T-helper 1 cell treated with Interleukin-12 subunit alpha and Interleukin-12 subunit beta and Interleukin-4 antibody, amounts not matched to agents 30 ng/mL and 1 ng/mL, for 36 hours (primary cell): ENCODE results near the gene CDC42. TPM values are rescaled to one million over a fixed set of nuclear protein-coding genes. Genes with fewer than 3 reads are reported as not detected.
"Not testable (repeated sequence)": the region's sequence is repeated elsewhere in the genome, so short reads cannot be mapped to it uniquely, and the experiment has no call there.

Experiments used
- intact Hi-C: fragments of 100-400 bp; cut with micrococcal nuclease; formaldehyde crosslinking; loops from one replicate; pipeline ENCODE4 v1.15.1; 2024
- total RNA-seq: library from RNA; stranded (reverse); gene quantifications from 2 replicates; pipeline ENCODE4 v1.2.3, GENCODE V29; 2022

Gene CDC42
- 412 and 419 TPM in 2 replicates for total RNA-seq

DNA sequence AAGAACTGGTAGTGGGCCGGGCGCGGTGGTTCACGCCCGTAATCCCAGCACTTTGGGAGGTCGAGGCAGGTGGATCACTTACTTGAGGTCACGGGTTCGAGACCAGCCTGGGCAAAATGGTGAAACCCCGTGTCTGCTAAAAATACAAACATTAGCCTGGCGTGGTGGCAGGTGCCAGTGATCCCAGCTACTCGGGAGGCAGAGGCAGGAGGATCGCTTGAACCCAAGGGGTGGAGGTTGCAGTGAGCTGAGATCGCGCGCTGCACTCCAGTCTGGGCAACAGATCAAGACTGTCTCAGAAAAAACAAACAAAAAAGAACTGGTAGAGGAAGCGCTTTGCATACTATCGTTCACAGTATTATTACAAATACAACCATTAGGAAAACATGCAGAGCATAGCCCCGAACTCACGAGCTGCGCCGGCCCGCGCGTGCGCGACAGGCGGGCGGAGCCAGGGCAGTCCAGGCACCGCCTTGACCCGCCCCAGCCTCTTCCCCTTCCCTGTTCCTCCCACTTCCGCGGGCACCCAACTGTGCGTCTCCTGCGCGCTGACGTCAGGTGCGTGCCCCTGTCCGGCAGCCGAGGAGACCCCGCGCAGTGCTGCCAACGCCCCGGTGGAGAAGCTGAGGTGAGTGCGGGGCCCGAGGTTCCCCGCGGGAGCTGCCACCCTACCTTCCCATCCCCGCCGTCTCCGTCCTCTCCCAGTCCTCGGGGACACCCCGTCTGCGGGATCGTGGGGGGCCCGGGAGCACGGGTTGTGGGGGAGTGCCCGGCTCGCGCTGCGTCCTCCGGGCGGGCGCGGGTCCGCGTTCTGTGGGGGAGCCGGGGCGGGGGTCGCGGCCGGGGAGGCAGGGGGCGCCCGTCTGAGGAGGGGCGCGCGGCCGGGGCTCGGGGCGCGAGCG lies at the start of gene CDC42:
CDC42 (plus strand) TSS at position 595 of the 902 bp plus-strand sequence. CDS start 25,770 bp downstream, outside the sequence.
- intact Hi-C loops = loop anchor here (1.0 to 5.0 kb wide), 7 partner anchors 12 to 965 kb away; partner anchors contain the start of genes KDM1A, TEX46, USP48 and ZBTB40

GRCh38 chr1:22002875-22003274 lies 49.6 kb upstream of the CDC42 start:
- intact Hi-C loops = not testable (repeated sequence)

DNA sequence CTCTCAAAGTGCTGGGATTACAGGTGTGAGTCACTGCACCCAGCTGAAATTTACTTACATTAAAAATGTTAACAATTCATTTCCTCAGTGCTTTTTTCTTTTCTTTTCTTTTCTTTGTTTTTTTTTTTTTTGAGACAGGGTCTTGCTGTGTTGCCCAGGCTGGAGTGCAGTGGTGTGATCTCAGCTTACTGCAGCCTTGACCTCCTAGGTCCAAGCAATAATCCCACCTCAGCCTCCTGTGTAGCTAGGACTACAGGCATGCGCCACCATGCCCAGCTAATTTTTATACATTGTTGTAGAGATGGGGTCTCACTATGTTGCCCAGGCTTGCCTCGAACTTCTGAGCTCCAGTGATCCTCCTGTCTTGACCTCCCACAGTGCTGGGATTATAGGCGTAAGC lies 48.5 kb upstream of the CDC42 start:
- intact Hi-C loops = not testable (repeated sequence)

DNA sequence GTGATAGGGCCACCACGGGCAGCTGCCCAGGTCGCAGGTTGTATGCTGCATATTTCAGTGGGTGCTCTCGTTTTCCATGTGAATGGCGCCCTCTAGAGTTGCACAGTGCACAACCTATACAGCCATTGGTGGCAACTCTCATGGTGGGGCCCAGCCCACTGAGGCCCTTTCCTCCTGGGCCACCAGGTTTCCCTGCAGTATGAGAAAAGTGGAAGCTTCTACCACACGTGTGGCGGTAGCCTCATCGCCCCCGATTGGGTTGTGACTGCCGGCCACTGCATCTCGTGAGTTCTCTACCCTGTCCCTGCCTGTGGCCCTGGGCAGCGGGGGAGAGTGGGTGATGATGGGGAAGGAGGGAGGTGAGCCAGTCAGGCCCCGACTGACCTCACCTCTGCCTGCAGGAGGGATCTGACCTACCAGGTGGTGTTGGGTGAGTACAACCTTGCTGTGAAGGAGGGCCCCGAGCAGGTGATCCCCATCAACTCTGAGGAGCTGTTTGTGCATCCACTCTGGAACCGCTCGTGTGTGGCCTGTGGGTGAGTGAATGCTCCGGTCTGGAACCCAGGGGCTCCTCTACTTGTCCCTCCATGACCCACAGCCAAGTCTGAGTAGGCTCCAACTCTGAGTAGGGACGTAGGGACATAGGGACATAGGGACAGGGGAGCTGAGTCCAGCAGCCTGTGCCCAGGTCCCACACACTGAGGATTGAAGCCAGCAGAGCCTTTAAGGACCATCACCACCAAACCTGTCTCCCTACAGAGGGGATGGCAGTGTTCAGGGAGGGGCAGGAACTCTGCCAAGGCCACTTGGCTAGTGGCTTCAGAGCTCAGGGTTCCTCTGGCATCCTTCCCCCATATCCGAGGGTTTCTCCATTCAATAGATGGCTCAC lies 47.0 kb upstream of the CDC42 start:
- intact Hi-C loops = not testable (repeated sequence)

DNA sequence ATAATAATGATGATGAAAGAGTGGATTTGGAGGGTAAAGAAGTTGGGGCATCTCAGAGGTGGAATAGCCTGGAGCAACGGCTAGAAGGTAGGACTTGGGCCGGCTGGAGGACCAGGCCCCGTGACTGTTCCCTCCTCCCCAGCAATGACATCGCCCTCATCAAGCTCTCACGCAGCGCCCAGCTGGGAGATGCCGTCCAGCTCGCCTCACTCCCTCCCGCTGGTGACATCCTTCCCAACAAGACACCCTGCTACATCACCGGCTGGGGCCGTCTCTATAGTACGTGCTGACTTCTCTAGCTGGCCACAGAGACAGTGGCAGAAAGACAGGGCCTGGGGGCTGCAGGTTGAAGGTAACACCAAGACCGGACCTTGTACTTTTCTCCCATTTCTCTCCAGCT lies 45.8 kb upstream of the CDC42 start:
- intact Hi-C loops = not testable (repeated sequence)

DNA sequence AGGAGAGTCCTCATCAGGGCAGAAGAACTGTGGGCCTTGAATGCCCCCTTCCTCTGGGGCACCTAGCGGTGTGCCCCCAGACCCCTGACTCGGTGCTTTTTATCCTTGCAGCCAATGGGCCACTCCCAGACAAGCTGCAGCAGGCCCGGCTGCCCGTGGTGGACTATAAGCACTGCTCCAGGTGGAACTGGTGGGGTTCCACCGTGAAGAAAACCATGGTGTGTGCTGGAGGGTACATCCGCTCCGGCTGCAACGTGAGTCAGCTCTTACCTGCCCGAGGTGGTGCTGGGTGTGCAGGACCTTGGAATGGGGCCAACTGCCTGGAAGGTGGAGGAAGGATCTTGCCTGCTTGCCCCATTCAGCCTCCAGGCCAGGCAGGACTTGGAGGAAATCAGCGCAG lies 45.2 kb upstream of the CDC42 start:
- intact Hi-C loops = not testable (repeated sequence)

DNA sequence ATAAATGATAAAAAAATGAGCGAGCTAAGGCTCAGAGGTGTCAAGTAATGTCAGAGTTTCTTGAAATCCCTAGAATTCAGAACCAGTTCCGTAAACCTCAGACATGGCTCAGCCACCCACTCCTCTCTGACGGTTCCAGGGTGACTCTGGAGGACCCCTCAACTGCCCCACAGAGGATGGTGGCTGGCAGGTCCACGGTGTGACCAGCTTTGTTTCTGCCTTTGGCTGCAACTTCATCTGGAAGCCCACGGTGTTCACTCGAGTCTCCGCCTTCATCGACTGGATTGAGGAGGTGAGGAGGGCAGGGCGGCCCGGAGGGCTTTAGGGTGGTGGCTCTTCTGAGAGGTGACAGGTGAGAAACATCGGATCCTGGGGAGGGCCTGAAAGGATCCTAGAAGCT lies 42.9 kb upstream of the CDC42 start:
- intact Hi-C loops = not testable (repeated sequence)

- intact Hi-C loops = not testable (repeated sequence)
Observed at GRCh38 chr1:22012752-22013151, 39.8 kb upstream of the CDC42 start.

- intact Hi-C loops = not testable (repeated sequence)
Observed at GRCh38 chr1:22014575-22015206, 37.8 kb upstream of the CDC42 start.

GRCh38 chr1:22018583-22019559 lies 33.6 kb upstream of the CDC42 start:
- intact Hi-C loops = loop anchor here (1.0 kb wide), 3 partner anchors 34 to 86 kb away; no protein-coding TSS in a partner anchor

DNA sequence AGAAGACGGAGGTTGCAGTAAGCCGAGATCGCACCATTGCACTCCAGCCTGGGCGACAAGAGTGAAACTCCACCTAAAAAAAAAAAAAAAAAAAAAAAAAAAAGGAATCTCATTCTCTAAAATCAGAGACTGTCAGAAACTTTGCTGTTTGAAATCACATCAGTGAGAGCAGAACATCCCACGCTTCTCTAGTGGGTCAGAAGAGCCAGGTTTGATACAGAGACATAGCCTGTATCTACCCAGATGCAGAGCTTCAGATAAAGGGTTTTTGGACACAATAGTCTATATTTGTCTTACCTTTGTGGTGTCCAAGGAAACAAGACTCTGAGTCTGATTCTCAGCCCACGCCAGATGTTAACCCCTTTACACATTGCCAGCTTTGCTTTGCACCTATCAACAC lies 31.4 kb upstream of the CDC42 start:
- intact Hi-C loops = loop anchor here (5.0 to 10.0 kb wide), 2 partner anchors 319 to 676 kb away; no protein-coding TSS in a partner anchor

- intact Hi-C loops = loop anchor here (1.0 to 10.0 kb wide), 8 partner anchors 15 to 1238 kb away; partner anchors contain the start of genes HP1BP3, USP48 and ZBTB40
Observed at GRCh38 chr1:22024485-22025367, 27.8 kb upstream of the CDC42 start.

DNA sequence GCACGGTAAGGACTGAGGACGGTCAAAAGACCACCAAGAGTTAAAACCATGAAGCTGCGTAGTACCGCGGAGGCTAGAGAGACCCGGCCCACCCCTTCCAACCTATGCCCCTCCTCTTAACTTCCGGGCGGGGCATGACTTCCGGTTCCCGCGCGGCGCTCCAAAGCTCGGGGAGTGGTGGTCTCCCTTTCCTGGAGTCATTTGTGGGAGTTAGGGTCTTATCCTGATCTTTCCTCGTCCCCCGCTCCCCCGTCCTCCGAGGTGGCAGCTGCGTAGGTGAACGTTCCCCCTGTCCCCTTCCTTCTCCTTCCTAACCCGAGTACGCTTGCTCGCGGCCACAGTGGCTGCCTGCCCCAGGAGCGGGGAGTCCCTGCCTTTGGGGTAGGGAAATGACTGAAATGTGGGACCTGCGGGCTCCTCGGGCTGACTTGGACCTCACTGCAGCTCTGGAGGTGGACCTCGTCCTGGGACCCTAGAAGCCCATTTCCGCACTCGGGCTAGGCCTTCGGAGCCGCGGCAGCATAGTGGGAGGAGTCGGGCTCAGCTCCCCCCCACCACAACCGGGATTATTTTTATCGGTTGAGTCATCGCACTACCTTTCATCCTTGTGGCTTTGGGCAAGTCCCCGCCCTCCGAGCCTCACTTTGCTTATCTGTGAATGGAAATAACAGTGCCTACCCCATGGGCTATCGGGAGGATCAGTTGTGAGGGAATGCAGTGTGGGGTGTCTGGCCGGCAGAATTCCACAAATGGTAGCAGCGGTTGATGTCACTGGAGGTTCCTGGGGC lies 26.9 kb upstream of the CDC42 start:
- intact Hi-C loops = loop anchor here (1.0 to 10.0 kb wide), 7 partner anchors 14 to 1239 kb away; partner anchors contain the start of genes HP1BP3, USP48 and ZBTB40

DNA sequence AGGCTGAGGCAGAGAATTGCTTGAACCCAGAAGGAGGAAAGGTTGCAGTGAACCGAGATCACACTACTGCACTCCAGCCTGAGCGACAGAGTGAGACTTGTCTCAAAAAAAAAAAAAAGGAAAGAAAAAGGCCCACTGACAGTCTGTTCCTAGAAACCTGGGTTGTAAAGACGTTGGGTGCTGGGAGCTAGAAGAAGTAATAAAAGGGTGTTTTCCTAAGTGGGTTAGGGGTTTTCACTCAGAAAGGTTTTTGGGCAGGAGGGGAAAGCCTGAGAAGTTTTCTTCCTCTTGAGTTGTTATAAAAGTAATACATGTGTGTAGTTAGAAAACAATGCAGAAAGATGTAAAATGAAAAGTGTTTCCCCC lies 25.6 kb upstream of the CDC42 start:
- intact Hi-C loops = loop anchor here (5.0 to 10.0 kb wide), 2 partner anchors 425 to 682 kb away; partner anchors contain the start of gene ZBTB40

GRCh38 chr1:22030057-22030456 lies 22.5 kb upstream of the CDC42 start:
- intact Hi-C loops = no loop called here

DNA sequence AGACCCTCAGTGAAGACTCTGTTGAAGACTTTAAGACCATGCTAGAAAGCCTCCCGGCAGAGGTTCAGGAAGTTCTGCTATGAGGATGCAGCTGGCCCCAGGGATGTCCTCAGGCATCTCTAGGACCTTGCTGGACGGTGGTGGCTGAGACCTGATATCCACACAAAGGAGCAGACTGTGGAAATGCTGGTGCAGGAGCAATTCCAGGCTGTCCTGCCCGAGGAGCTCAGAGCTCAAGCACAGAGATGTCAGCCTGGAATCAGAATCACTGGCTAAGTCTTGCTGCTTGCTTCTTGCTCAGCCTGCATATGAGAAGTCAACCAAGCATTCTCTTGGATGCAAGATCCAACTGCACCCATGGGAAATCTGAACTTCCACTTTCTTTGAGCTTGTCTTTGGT lies 22.0 kb upstream of the CDC42 start:
- intact Hi-C loops = no loop called here

DNA sequence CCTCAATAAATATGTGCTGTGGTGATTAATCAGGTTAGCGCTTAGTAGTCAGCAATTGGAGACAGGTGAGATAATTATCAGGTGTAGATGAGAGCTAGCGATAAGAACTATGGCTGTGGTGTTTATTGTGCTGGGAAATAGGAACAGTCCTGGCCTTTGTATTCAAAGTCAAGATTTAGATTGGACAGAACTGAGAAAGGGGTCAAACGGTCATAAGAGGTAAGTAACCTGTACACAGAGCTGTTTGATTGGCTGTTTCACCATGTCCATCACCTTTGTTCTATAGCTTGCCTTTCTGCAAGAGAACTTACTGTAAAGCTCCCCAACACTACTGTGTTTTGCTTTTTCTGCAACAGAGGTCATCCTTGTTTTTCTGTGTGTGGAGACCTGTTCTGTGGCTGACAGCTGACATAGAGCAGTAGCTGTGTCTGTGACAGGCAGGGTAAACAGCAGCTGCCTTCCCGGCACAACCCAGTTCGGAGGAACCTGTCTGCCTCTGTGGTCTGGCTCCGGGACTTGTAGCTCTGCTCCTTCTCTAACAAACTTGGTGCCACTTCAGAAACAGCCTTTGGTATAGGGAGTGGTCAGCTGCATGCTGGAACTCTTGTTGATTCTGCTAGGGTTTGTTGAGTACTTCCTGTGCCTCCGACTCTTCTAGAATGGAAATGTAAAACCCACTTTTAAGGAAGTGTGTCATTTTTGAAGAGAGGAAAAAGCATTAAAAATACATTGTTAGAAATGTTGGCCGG lies 21.1 kb upstream of the CDC42 start:
- intact Hi-C loops = loop anchor here (1.0 kb wide), 1 partner anchor 8 kb away; no protein-coding TSS in a partner anchor
